ENCODE measurements around the gene SDC1. TPM values are rescaled to one million over a fixed set of nuclear protein-coding genes. Genes with fewer than 3 reads are reported as not detected.
"Not testable (repeated sequence)": the region's sequence is repeated elsewhere in the genome, so short reads cannot be mapped to it uniquely, and the experiment has no call there.

The SDC1 gene
- polyA plus RNA-seq, 2 donors: 239 to 334 TPM

DNA sequence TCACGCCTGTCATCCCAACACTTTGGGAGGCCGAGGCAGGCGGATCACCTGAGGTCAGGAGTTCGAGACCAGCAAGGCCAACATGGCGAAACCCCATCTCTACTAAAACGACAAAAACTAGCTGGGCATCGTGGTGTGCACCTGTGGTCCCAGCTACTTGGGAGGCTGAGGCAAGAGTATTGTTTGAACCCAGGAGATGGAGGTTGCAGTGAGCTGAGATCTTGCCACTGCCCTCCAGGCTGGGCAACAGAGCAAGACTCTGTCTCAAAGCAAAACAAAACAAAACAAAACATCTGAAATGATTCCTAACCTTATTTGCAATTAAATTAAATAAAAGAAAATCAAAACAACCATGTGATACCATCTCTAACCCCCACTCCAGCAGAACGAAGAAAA lies 29.9 kb downstream of the SDC1 start:
- not testable (repeated sequence) for H3K9me3 ChIP-seq (ENCODE audit: control insufficient read depth in 2 of 2, insufficient read depth in 1 of 2, low read depth in 1 of 2, low read length in 1 of 2); H3K36me3 ChIP-seq (ENCODE audit: control insufficient read depth in 2 of 2, insufficient read depth in 2 of 2, low read length in 1 of 2); H3K27me3 ChIP-seq (ENCODE audit: control insufficient read depth in 1 of 2, insufficient read depth in 2 of 2, low read length in 2 of 2); H3K4me3 ChIP-seq (ENCODE audit: low read depth in 1 of 2, low read length in 2 of 2); H3K27ac ChIP-seq (ENCODE audit: low read depth in 2 of 2, low read length in 1 of 2)
- peaks cover 6 to 27% of the 10 kb centered on the region in 2 donors for H3K4me1 ChIP-seq (ENCODE audit: control insufficient read depth in 2 of 2, insufficient read depth in 2 of 2, low read length in 1 of 2)
- 87 to 90% methylated on average over 8 of the region's 8 CpGs for WGBS, 2 donors

DNA sequence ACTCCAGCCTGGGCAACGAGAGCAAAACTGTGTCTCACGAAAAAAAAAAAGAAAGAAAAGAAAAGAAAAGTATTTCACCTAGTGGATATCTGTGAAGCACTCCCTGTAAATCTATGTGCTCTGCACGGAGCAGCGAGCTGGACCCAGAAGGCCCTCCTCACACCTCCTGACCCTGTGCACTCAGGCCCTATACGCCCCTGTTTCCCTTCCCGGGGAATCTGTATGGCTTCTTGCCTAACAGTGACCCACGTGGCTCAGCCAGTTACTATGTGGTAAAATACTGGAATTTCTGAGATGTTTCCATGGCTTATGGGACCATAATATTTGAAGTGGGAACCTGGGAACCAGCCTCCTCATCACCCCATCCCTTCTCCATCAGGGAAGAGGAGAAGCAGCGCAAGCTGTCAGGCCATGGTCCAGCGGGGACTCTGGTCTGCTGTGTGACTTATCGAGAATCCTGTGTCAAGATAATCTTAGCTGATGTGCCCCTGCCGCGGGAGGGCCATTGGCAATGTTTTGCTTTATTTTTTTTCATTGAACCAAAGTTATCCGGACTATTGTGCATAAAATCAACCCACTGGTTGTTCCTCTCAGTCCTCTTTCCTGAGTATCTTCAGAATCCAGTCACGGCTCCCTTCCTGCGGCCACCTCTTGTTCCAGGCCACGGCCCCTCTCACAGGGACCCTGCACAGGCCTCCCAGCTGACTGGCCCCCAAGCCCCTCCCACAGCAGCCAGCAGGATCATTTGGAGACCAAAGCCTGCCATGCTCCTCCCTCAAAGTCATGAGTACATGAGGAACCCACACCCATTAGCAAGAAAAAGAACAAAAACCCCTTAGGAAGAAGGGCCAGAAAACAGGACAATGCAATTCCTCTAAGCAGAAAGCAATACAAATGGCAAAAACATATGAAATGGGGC lies 30.6 kb downstream of the SDC1 start:
- Histone ChIP-seq H3K4me1 (ENCODE audit: control insufficient read depth in 2 of 2, insufficient read depth in 2 of 2, low read length in 1 of 2) (peaks cover 9 to 28% of the 10 kb centered on the region in 2 donors), H3K27ac (ENCODE audit: low read depth in 2 of 2, low read length in 1 of 2) (peak overlapping the region in 1 of 2 donors; percentile 50), H3K4me3 (ENCODE audit: low read depth in 1 of 2, low read length in 2 of 2) (no peak overlapping the region), H3K36me3 (ENCODE audit: control insufficient read depth in 2 of 2, insufficient read depth in 2 of 2, low read length in 1 of 2) (no peaks in the 10 kb centered on the region), H3K9me3 (ENCODE audit: control insufficient read depth in 2 of 2, insufficient read depth in 1 of 2, low read depth in 1 of 2, low read length in 1 of 2) (no peaks in the 10 kb centered on the region), H3K27me3 (ENCODE audit: control insufficient read depth in 1 of 2, insufficient read depth in 2 of 2, low read length in 2 of 2) (no peaks in the 10 kb centered on the region)
- 85 to 90% methylated on average over 16 of the region's 16 CpGs for WGBS, 2 donors

DNA sequence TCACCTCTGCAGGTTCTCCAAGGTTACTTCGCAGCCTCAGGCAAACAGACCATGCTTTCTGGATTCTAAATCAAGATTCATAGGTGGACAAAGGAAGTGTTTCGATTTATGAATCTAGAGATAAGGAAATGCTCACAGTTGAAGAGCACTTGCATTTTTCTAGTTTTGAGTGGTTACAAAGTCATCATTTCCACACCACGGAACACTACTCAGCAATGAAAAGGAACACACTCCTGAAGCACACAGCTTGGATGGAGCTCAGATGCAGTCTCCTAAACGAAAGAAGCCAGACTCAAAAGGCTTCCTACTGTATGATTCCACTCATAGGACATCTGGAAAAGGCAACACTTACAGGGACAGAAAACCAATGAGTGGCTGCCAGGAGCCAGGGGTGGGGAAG lies 31.7 kb downstream of the SDC1 start:
- Histone ChIP-seq H3K36me3 (ENCODE audit: control insufficient read depth in 2 of 2, insufficient read depth in 2 of 2, low read length in 1 of 2) (no peaks in the 10 kb centered on the region), H3K4me1 (ENCODE audit: control insufficient read depth in 2 of 2, insufficient read depth in 2 of 2, low read length in 1 of 2) (peaks cover 3 to 25% of the 10 kb centered on the region in 2 donors), H3K9me3 (ENCODE audit: control insufficient read depth in 2 of 2, insufficient read depth in 1 of 2, low read depth in 1 of 2, low read length in 1 of 2) (no peaks in the 10 kb centered on the region), H3K27me3 (ENCODE audit: control insufficient read depth in 1 of 2, insufficient read depth in 2 of 2, low read length in 2 of 2) (no peaks in the 10 kb centered on the region), H3K27ac (ENCODE audit: low read depth in 2 of 2, low read length in 1 of 2) (no peak overlapping the region), H3K4me3 (ENCODE audit: low read depth in 1 of 2, low read length in 2 of 2) (no peak overlapping the region)
- 84% methylated on average over 4 of the region's 4 CpGs for WGBS, 2 donors

GRCh38 chr2:20192781-20193180 lies 32.1 kb downstream of the SDC1 start:
- WGBS, 2 donors: 64 to 72% methylated on average over 2 of the region's 2 CpGs
- no peak overlapping the region for H3K27ac ChIP-seq (ENCODE audit: low read depth in 2 of 2, low read length in 1 of 2)
- no peaks in the 10 kb centered on the region for H3K36me3 ChIP-seq (ENCODE audit: control insufficient read depth in 2 of 2, insufficient read depth in 2 of 2, low read length in 1 of 2)
- H3K4me3 ChIP-seq (ENCODE audit: low read depth in 1 of 2, low read length in 2 of 2): no peak overlapping the region
- no peaks in the 10 kb centered on the region for H3K27me3 ChIP-seq (ENCODE audit: control insufficient read depth in 1 of 2, insufficient read depth in 2 of 2, low read length in 2 of 2)
- H3K9me3 ChIP-seq (ENCODE audit: control insufficient read depth in 2 of 2, insufficient read depth in 1 of 2, low read depth in 1 of 2, low read length in 1 of 2): no peaks in the 10 kb centered on the region
- H3K4me1 ChIP-seq (ENCODE audit: control insufficient read depth in 2 of 2, insufficient read depth in 2 of 2, low read length in 1 of 2): peaks cover 3 to 26% of the 10 kb centered on the region in 2 donors

GRCh38 chr2:20191714-20192569 lies 33.0 kb downstream of the SDC1 start:
- Histone ChIP-seq H3K27me3 (ENCODE audit: control insufficient read depth in 1 of 2, insufficient read depth in 2 of 2, low read length in 2 of 2) (no peaks in the 10 kb centered on the region), H3K4me1 (ENCODE audit: control insufficient read depth in 2 of 2, insufficient read depth in 2 of 2, low read length in 1 of 2) (peaks cover 3 to 26% of the 10 kb centered on the region in 2 donors), H3K9me3 (ENCODE audit: control insufficient read depth in 2 of 2, insufficient read depth in 1 of 2, low read depth in 1 of 2, low read length in 1 of 2) (no peaks in the 10 kb centered on the region), H3K36me3 (ENCODE audit: control insufficient read depth in 2 of 2, insufficient read depth in 2 of 2, low read length in 1 of 2) (no peaks in the 10 kb centered on the region), H3K27ac (ENCODE audit: low read depth in 2 of 2, low read length in 1 of 2) (peak overlapping the region in 1 of 2 donors; percentile 27), H3K4me3 (ENCODE audit: low read depth in 1 of 2, low read length in 2 of 2) (no peak overlapping the region)
- 66 to 72% methylated on average over 13 of the region's 13 CpGs for WGBS, 2 donors

- no peaks in the 10 kb centered on the region for H3K27me3 ChIP-seq (ENCODE audit: control insufficient read depth in 1 of 2, insufficient read depth in 2 of 2, low read length in 2 of 2)
- no peak overlapping the region for H3K4me3 ChIP-seq (ENCODE audit: low read depth in 1 of 2, low read length in 2 of 2)
- H3K36me3 ChIP-seq (ENCODE audit: control insufficient read depth in 2 of 2, insufficient read depth in 2 of 2, low read length in 1 of 2): no peaks in the 10 kb centered on the region
- peak overlapping the region in 1 of 2 donors; percentile 66 for H3K27ac ChIP-seq (ENCODE audit: low read depth in 2 of 2, low read length in 1 of 2)
- peaks cover 3 to 24% of the 10 kb centered on the region in 2 donors for H3K4me1 ChIP-seq (ENCODE audit: control insufficient read depth in 2 of 2, insufficient read depth in 2 of 2, low read length in 1 of 2)
- no peaks in the 10 kb centered on the region for H3K9me3 ChIP-seq (ENCODE audit: control insufficient read depth in 2 of 2, insufficient read depth in 1 of 2, low read depth in 1 of 2, low read length in 1 of 2)
- WGBS, 2 donors: 77 to 79% methylated on average over 19 of the region's 19 CpGs
Observed at GRCh38 chr2:20190876-20191713, 33.8 kb downstream of the SDC1 start.

DNA sequence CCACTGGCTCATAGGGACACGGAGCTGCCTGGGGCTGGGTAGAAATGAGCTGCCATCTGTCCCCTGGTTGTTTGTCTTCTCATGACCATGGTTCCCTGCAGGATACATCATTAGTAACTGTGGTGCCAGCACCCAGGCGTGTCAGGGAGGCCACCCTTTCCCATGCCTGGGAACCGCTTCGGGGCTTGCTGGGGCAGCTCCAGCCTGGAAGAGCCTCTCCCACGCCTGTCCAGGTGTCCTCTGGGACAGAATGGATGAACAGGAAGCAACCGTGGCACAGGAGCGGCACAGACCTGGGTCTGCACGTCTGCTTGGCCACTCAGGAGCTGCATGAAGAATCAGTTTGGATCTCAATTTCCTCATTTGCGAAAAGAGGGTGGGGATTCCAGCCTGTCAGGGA lies 34.8 kb downstream of the SDC1 start:
- H3K4me3 ChIP-seq (ENCODE audit: low read depth in 1 of 2, low read length in 2 of 2): no peak overlapping the region
- H3K4me1 ChIP-seq (ENCODE audit: control insufficient read depth in 2 of 2, insufficient read depth in 2 of 2, low read length in 1 of 2): peaks cover 3 to 28% of the 10 kb centered on the region in 2 donors
- peak overlapping the region; percentile 26 to 87 for H3K27ac ChIP-seq (ENCODE audit: low read depth in 2 of 2, low read length in 1 of 2)
- no peaks in the 10 kb centered on the region for H3K9me3 ChIP-seq (ENCODE audit: control insufficient read depth in 2 of 2, insufficient read depth in 1 of 2, low read depth in 1 of 2, low read length in 1 of 2)
- H3K27me3 ChIP-seq (ENCODE audit: control insufficient read depth in 1 of 2, insufficient read depth in 2 of 2, low read length in 2 of 2): no peaks in the 10 kb centered on the region
- H3K36me3 ChIP-seq (ENCODE audit: control insufficient read depth in 2 of 2, insufficient read depth in 2 of 2, low read length in 1 of 2): no peaks in the 10 kb centered on the region
- WGBS, 2 donors: 53% methylated on average over 9 of the region's 9 CpGs

DNA sequence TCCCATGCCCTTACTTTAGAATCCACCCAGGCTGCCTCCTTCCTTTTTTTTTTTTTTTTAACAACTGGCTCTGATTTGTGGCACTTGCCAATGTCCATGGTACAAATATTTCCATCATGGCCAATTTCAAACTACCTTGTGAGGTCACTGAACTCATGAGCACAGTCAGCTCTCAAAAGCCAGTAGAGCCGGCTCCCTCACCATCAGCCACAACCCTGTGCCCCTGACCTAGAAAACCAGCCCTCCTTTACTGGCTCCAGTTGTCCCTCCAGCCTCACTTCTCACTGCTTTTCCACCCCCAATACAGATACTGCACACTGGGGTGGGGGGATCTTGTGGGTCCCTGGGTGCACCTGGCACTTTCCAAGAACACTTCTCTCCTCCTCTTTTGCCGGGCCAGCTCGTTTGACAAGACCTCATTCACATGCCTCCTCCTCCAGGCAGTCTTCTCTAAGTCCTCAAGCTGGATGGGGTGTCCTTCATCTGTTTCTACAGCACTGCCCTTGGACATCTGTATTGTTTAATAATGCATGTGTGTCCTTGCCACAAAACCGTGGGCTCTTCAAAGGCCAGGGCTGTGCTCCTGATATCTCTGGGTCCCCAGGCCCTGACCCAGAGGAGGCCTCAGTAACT lies 35.5 kb downstream of the SDC1 start:
- WGBS, 2 donors: 75 to 79% methylated on average over 4 of the region's 4 CpGs
- Histone ChIP-seq H3K27ac (ENCODE audit: low read depth in 2 of 2, low read length in 1 of 2) (peak overlapping the region; percentile 26 to 87), H3K36me3 (ENCODE audit: control insufficient read depth in 2 of 2, insufficient read depth in 2 of 2, low read length in 1 of 2) (no peaks in the 10 kb centered on the region), H3K4me1 (ENCODE audit: control insufficient read depth in 2 of 2, insufficient read depth in 2 of 2, low read length in 1 of 2) (peaks cover 3 to 31% of the 10 kb centered on the region in 2 donors), H3K9me3 (ENCODE audit: control insufficient read depth in 2 of 2, insufficient read depth in 1 of 2, low read depth in 1 of 2, low read length in 1 of 2) (no peaks in the 10 kb centered on the region), H3K4me3 (ENCODE audit: low read depth in 1 of 2, low read length in 2 of 2) (no peak overlapping the region), H3K27me3 (ENCODE audit: control insufficient read depth in 1 of 2, insufficient read depth in 2 of 2, low read length in 2 of 2) (no peaks in the 10 kb centered on the region)
